NCI-H82 treated with DMSO at 0.1 percent for 48 hours (cell line): ENCODE results near the gene KIF26B.

Experiments used
- DNase-seq: peaks from one replicate; lab custom pipeline; 2025; ENCODE audit not compliant: unreplicated experiment; lab: John Stamatoyannopoulos, UW

KIF26B gene

DNA sequence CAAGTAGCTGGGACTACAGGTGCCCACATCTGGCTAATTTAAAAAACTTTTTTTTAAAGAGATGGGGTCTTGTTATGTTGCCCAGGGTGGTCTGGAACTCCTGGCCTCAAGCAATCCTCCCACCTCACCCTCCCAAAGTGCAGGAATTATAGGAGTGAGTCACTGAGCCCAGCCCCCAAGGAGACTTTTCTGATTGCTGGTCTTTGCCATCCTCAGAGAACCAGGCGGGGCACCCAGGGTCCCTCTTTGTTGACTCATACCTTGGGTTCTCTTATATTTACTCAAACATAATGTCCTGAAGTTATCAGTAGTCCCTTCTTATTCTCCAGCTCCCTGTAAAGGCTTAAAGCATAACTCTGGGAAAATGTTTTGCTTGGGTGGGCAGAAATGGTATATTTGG is 51.1 kb downstream of the KIF26B start:
- no peak for DNase-seq

DNA sequence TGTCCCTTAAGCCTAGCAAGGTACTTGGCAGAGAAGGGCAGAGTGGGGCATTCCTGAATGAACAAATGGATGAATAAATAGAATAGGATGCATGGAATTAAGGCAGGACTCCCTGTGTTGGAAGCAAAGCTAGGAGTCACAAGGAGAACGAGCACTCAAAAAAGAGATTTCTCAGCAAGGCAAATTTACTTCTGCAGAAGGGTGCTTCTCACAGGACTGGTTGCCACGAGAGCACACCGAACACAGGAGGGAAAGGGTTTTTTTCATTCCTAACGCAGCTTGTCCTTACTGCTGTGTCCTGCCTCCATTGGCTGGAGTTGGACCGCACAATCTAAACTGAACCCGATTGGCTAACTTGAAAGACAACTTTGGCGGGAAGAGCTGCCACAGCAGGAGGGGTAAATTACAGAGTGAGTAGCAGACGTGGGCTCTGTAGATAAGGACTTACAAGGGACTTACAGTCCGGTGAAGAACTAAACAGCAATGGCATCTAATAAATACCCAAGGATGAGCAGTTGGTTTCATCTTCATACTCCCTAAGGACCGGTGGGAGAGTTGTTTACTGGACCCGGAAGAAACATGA is 52.4 kb downstream of the KIF26B start:
- DNase-seq = no peak

DNA sequence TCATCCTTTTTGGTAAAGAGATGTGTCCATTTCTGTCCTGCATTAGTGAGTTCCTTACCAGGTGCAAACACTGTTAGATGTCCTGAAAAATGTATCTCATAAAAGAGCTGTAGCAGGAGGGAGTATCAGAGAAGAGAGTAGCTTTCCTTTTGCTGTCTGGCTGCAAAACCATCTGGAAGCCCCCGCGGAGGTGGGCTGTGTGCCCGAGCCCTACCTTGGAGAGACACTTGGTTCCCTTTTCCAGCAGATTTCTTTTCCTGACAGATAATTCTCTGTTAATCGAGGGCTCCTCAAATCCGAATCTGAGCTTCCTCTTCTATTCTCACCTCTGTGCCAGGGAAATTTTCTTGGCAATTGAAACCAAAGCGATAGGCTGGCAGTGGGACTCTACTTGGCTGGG is 53.0 kb downstream of the KIF26B start:
- no peak for DNase-seq

DNA sequence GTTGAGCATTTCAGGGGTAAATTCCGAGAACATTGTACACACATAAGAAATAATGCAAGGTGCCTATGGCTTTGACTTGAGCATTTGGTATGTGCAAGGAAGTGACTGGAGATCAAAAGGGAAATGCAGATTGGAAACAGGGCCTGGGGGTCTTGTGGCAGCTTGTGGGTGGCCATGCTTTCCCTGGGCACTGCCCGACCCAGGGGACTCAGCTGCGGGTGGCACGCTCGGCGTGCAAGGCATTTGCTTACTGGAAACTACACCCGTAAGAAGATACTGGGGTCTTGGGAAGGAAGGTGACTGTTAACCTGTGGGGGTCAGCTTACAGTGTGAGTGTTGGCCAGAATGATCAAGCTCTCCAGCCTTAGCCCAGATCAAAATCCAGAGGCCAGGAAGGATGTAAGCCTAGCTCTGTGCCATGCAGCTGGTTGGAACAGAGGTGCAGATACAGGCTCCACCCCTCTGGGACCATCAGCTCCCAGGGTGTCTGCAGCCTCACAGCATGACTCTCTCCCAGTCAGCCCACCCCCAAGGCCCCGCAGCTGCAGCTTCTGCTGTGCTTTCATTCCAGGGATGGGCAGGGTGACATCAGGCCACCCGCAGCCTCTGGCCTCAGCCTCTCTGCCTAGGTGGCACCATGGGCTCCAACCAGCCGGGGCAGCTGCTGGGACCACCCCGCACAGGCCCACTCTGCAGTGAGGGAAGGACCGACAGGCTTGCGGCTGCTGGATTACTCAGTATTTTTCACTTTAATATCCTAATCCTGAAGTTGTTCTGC is 55.1 kb downstream of the KIF26B start:
- DNase-seq = no peak

DNA sequence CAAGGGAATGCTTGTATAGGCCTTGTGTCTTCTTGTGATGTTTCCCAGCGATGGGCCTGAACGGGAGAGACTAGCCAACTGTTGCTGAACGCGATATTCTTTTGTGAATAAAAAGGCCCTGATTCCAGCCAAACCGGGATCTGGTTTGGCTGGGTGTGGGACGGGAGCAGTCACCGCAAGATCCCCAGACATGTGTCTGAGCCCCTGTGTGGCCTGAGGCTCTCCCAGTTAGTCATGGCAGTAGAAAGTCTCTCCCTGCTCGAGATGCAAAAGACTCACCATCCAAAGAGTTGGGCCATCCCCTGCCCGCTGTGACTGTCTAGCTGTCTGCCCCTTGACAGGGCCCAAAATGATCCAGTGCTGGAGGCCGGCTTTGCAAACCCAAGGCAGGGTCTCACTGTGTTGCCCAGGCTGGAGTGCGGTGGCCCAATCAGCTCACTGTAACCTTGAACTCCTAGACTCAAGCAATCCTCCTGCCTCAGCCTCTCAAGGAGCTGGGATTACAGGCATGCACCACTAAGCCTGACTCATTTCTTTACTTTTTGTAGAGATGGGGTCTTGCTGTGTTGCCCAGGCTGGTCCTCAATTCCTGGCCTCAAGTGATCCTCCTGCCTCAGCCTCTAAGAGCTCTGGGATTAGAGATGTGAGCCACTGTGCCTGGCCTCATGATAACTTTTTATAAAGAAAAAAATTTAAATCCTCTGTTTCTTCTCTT is 56.4 kb downstream of the KIF26B start:
- DNase-seq = no peak

DNA sequence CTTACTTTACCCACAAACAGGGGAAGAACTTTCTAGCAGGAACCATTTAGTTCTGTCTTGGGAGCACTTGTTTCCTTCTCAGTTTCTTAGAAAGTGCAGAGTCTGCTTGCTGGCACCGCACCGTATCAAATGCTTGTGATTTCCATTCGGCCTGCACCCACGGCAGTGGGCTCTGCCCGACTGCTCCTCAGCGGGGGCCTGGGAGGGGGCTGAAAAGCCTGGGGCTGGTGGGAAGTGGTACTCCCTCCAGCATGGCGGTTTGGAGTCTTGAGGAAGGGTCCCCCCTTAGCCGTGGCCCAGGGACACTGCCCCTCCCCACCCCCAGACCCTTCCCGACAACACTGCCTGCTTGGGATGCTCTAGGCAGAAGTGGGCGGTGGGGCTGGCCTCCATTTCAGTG is 57.0 kb downstream of the KIF26B start:
- no peak for DNase-seq

DNA sequence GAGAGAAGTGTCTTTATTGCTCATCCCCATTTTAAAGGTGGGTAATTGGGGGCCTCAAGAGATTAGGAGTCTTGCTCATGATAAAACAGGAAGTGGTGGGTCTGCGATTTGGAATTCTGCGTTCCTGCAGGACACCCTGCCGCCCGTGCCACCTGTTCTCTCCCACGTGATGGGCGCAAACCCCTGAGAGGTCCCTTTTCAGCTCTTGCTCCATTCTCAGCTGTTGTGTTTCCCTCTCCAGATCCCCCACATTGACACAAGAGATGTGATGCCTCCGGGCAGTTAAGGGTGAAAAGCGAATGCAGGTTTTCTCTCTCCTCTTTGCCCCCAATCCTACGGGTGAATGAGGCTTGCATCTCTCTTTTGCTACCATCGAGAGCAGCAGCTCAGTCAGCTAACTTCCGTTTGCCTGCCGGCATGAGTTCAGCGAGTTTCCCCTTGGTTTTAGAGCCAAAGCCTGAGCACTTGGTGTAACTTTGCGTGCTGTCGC is 57.5 kb downstream of the KIF26B start:
- DNase-seq = no peak

DNA sequence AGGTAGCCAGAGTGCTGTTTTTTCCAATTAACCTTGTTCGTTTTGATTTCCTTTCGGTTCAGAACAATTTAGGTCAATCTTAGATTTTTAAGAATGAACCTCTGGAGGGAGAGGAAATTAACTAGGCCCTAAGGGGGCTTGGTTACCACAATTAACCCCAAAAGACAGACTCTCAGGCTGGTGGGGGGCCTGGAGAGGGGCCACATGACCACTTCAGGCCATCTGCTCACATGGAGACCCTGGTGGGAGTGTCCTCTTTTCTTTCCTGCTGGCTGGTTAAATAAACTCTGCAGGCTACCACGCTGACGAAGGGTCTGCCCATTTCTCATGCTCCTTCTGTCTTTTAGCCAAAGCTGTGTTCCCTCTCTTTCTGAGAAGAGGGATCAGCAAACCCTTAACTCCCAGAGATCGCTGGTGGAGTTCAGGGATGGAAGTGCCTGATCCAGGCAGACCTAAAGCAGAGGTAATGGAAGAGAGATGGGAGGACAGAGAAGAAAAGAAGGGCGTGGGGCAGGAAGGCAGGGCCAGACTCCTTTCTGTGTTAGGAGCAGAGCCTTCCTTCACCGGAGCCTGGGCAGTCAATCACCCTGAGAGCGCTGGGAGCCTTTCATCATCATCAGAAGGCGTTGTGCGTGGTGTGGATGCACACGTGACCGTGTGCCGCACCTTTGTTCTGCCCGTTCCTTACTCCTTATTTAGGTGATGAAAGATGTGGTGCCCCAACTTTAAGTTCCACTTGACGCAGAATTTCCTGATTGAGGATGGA is 58.5 kb downstream of the KIF26B start:
- DNase-seq = no peak

DNA sequence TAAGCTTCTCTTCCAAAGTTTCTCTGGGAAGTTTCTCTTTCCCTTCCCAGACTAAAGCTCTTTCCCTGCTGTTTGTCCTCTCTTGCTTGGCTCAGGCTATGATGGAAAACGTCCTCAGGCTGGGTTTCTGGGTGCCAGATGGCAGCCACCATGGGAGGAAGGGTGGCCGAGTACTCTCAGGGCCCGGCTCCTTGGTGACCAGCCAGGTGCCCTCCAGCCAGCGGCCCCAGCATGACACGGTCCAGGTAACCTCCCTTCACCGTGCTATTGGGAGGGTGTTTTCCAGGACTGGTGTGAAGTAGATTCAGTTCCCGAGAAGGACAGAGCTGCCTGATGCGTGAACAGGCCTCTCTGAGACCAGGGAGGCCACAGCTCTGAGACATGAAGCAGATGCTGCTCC is 60.3 kb downstream of the KIF26B start:
- DNase-seq = no peak

DNA sequence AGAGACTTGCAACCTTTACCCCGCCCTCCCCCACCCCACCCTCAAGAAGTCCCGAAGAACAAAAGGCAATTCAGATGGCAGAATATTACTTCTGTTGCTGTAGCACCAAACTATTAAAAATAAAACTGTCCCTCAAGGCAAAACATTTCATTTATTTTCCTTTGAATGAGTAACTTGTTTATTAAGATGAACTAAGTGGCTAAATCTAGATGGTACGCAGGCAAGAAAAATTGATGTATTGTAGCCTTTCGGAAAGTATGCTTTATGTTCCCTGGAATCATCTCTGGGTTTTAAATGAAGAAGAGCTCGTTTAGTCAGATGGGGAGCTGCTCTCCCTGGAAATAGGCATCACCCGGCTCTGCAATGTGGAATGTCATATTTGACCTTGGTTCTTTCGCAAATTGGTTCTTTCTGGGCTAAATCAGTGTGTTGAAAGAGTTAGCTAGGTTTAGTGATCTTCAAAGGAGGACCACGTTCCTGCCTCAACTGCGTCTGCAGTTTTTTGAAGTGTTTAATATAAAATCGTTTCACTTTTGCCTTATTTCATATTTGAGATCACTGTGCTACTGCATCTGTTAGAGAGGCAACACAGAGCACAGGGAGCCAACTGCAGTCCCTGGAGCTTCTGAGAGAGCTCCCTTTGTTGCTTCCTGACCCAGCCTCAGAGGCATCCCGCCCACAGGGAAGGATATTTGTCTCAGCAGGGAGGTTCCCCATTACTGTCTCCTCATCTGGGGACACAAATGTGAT is 61.8 kb downstream of the KIF26B start:
- DNase-seq = no peak

DNA sequence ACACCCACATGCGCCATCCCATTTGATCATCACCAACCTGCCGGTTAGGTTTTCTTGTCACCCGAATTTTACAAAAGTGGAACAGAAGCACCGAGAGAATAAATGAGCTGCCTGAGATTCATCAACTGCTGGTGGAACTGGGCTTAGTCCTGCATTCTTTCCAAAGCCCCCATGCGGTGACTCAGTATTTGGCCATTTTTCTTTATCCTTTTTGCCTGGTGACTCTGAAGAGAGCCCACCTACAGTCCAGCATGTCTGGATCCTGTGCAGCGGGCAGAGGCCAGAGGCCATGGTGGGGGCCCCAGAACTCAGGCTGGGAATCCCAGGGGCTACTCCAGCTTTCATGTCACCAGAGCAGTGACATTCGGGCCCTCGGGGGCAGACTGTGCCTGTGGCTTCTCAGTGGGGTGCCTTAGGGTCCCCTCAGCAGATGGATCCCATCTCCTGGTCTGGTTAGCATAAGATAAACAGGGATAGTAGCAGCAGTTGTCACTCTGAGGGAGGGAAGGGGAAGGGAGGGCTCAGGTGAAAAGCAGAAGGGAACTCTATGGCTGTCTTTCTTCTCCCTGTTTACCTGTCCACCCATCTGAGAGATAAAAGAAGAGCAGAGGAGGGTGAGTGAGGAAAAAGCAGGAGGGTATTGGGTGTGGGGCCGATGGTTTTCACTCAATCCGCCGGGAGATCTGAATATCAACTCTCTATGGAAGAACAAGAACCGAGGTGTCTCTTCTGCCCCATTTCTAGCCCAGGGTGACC is 63.2 kb downstream of the KIF26B start:
- DNase-seq = no peak

DNA sequence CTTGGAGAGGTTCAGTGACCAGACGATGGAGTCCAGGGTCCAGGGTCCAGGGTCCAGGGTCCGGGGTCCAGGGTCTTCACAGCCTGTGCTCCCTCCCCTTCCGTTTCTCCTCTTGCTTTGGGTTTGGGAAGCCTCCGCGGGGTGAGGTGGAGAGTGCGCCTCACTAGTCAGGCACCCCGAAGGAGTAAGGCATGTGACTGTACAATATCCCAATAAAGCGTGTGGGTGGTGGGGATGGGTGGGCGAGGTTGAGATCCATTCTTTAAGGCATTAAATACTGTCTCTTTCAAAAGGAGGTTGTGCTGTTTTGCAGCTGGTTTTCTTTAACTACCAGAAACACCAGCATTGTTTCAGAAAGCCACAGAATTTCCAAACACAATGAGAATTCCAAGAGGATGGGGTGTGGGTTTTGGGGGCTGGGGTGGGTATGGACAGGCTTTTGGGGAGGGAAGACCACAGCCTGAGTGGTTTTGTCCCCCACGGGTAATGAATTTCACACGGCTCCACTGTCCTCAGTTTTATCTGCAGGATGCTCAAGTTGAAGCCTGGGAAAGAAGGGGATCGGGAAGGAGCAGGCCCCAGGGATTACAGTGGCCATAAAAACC is 65.7 kb downstream of the KIF26B start:
- no peak for DNase-seq

DNA sequence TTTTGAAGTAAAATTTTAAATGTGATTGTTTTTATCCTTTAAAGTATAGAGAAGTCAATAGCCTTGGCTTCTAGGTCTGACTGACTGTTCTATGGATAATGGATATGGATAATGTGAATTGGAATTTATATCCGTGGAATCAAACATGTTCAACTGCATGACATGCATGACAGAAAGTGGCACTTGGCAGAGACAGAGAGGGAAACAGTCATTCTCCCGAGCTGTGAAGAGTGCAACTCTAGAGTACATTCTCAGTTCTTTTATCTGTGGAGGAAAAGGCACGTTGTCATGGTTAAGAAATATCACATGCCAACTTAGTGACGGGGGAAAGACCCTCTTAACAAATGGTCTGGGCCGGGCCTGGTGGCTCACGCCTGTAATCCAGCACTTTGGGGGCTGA is 67.0 kb downstream of the KIF26B start:
- DNase-seq = no peak

DNA sequence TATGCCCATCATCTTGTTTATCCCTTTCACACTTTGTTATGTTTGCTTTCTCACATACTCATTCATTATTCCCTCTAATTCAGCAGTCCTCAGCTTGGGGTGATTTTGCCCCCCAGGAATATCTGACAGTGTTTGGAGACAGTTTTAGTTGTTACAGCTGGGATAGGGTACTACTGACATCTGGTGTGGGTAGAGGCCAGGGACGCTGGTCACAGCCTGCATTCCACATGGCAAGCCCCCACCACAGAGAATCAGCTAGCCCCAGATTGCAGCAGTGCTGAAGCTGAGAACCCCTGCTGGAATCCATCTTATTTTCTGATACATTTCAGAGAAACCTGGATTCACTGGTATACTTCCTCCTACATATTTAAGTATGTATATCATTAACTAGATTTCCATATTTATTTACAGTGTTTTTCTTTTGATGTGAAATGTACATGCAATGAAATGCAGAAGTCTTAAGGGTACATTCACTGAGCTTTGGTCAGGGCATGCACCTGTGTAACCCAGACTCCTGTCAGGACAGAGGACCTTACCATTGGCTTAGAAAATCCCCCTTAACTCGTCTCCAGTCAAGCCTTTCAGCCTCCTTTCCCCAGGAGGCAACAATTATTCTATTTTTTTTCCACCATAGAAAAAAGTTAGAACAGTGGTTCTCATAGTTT is 68.3 kb downstream of the KIF26B start:
- DNase-seq = no peak

DNA sequence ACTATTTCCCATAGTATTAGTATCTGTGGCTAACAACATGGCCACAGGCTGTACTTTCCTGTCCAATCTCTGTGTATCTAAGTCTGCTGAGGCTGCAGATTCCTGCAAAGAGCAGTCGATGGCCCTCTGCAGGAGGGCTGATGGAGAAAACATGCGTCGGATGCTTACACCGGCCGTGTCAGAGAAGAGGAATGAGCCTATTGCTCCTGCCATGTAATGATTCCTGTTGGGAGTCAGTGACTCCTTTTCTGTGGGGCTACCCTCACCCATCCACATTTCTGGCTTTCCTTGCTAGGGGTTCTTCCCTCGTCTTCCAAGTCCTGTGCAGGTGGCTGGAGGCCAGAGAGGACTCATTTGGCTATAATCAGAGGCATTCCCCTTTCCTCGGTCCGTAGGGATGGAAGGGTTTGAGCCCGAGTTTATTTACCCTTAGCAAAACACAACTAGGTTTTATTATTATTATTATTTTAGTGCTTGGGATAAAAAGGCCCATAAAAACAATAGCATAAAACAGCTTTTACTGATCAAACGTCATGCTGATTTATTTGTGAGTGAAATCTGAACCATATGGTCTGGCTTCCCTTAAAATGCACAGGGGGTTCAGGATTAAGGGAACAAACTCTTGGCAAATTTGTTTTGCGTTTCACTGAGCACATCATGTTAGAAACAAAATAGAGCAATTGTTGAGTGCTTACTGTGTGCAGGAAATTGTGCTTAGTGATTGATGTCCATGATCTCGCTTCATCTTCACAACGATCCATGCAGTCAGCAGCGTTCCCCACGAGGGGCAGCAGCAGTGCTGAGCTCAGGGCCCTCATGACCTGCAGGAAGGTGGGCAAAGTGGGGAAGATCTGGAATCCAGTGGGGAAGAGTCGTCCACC is 70.8 kb downstream of the KIF26B start:
- DNase-seq = no peak

DNA sequence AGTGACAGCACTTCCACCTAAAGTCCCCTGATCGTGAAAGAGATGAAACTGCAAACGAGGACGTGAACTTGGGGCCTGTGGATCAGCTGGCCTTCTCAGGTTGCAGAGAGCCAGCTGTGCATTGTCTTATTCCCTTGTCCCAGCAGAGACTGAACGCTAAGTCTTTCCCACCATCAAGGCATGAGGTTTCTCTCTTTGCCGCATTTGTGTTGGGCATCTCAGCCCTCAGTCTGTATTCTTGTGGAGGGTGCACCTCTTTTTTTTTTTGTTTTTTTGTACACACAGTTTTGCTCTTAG is 71.4 kb downstream of the KIF26B start:
- DNase-seq = no peak

DNA sequence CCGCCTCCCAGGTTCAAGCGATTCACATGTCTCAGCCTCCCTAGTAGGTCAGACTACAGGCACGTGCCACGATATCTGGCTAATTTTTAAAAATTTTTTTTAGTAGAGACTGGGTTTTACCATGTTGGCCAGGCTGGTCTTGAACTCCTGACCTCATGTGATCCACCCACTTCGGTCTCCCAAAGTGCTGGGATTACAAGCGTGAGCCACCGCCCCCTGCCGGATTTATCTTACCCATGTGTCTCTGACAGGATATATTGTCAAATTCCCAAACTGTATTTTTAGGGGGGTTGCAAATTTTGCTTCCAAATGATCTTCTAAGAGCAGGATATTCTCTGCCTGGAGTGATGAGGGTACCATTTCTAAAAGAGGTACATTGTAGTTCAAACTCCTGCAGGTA is 74.3 kb downstream of the KIF26B start:
- no peak for DNase-seq

DNA sequence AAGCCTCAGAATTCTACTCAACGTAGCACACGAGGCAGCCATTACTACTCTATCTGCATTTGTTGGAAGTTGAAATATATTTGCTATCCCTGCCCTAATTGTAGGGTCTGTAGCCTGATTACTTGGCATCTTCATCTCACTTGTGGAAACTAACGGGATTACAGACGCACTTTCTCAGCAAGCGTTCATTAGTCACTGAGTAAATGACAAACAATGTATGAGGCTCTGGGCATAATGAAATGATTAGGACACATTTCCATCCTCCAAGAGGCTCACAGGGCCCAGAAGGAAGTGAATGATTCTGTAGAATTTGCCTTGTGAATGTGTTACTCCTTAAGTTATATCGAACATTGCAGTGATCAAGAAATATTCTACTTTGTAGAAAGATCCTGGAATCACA is 78.1 kb downstream of the KIF26B start:
- DNase-seq = no peak
